ENCODE data around the gene ST7L. TPM values are rescaled to one million over a fixed set of nuclear protein-coding genes. Genes with fewer than 3 reads are reported as not detected.

ST7L gene
- total RNA-seq, 1 donor from 2014 or later, result 14.8 TPM

GRCh38 chr1:112589766-112590165, 29.2 kb downstream of the ST7L start:
- DNase-seq (ENCODE audit: low read depth), result no peak
- no peak overlapping the region for H3K27ac Mint-ChIP-seq (ENCODE audit: unreplicated experiment)
- TF ChIP-seq CTCF (IDR thresholded peaks at IDR 0.05; ENCODE audit: insufficient read depth, low read depth, low read length), result no peak
- no peak for TF ChIP-seq EZH2 (IDR thresholded peaks at IDR 0.05; ENCODE audit: insufficient read depth, low read length)
- no peak overlapping the region for H3K4me3 Mint-ChIP-seq (ENCODE audit: unreplicated experiment)
- H3K27me3 Mint-ChIP-seq (ENCODE audit: low read depth, unreplicated experiment), result no peaks in the 10 kb centered on the region
- no peak for FAIRE-seq
- H3K36me3 Mint-ChIP-seq (ENCODE audit: low read depth, unreplicated experiment), result peaks cover 20% of the 10 kb centered on the region
- no peak overlapping the region for H2AFZ ChIP-seq (ENCODE audit: low read depth, low read length)
- H3K9me3 ChIP-seq (ENCODE audit: insufficient read depth, low read depth, low read length), result no peaks in the 10 kb centered on the region
- H3K9ac ChIP-seq (ENCODE audit: low read length), result no peak overlapping the region
- H3K79me2 ChIP-seq (ENCODE audit: insufficient read depth, low read length), result no peaks in the 10 kb centered on the region
- no peaks in the 10 kb centered on the region for H4K20me1 ChIP-seq (ENCODE audit: insufficient read depth, low read length)
- no peak overlapping the region for H3K27ac ChIP-seq (ENCODE audit: low read depth, low read length)
- peaks cover 3% of the 10 kb centered on the region for H3K4me1 Mint-ChIP-seq (ENCODE audit: low read depth, unreplicated experiment)
- H3K36me3 ChIP-seq (ENCODE audit: insufficient read depth, low read length), result peaks cover 4% of the 10 kb centered on the region
- no peak overlapping the region for H3K4me2 ChIP-seq (ENCODE audit: low read length)
- no peaks in the 10 kb centered on the region for H3K4me1 ChIP-seq (ENCODE audit: insufficient read depth, low read length)
- H3K27me3 ChIP-seq (ENCODE audit: insufficient read depth, low read length), result no peaks in the 10 kb centered on the region
- peaks cover 5% of the 10 kb centered on the region for H3K9me3 Mint-ChIP-seq (ENCODE audit: unreplicated experiment)
- H3K4me3 ChIP-seq (ENCODE audit: insufficient read depth, low read depth, low read length), result no peak overlapping the region

GRCh38 chr1:112583366-112583765, 35.6 kb downstream of the ST7L start:
- Histone ChIP-seq H3K79me2 (ENCODE audit: insufficient read depth, low read length) (no peaks in the 10 kb centered on the region), H3K27me3 (ENCODE audit: insufficient read depth, low read length) (no peaks in the 10 kb centered on the region), H3K9me3 (ENCODE audit: insufficient read depth, low read depth, low read length) (no peaks in the 10 kb centered on the region), H3K27ac (ENCODE audit: low read depth, low read length) (no peak overlapping the region), H3K36me3 (ENCODE audit: insufficient read depth, low read length) (peaks cover 4% of the 10 kb centered on the region), H3K4me2 (ENCODE audit: low read length) (no peak overlapping the region), H3K4me1 (ENCODE audit: insufficient read depth, low read length) (no peaks in the 10 kb centered on the region), H2AFZ (ENCODE audit: low read depth, low read length) (no peak overlapping the region), H4K20me1 (ENCODE audit: insufficient read depth, low read length) (no peaks in the 10 kb centered on the region), H3K9ac (ENCODE audit: low read length) (no peak overlapping the region), H3K4me3 (ENCODE audit: insufficient read depth, low read depth, low read length) (no peak overlapping the region)
- Mint-ChIP-seq H3K27me3 (ENCODE audit: low read depth, unreplicated experiment) (no peaks in the 10 kb centered on the region), H3K4me1 (ENCODE audit: low read depth, unreplicated experiment) (no peaks in the 10 kb centered on the region), H3K27ac (ENCODE audit: unreplicated experiment) (no peak overlapping the region), H3K36me3 (ENCODE audit: low read depth, unreplicated experiment) (peaks cover 11% of the 10 kb centered on the region), H3K9me3 (ENCODE audit: unreplicated experiment) (no peaks in the 10 kb centered on the region), H3K4me3 (ENCODE audit: unreplicated experiment) (no peak overlapping the region)
- TF ChIP-seq CTCF (IDR thresholded peaks at IDR 0.05; ENCODE audit: insufficient read depth, low read depth, low read length) (no peak), EZH2 (IDR thresholded peaks at IDR 0.05; ENCODE audit: insufficient read depth, low read length) (no peak)
- FAIRE-seq, result peak; percentile 60
- DNase-seq (ENCODE audit: low read depth), result no peak

GRCh38 chr1:112581586-112582192, 37.3 kb downstream of the ST7L start:
- Mint-ChIP-seq H3K27me3 (ENCODE audit: low read depth, unreplicated experiment) (no peaks in the 10 kb centered on the region), H3K9me3 (ENCODE audit: unreplicated experiment) (no peaks in the 10 kb centered on the region), H3K4me1 (ENCODE audit: low read depth, unreplicated experiment) (no peaks in the 10 kb centered on the region), H3K27ac (ENCODE audit: unreplicated experiment) (no peak overlapping the region), H3K36me3 (ENCODE audit: low read depth, unreplicated experiment) (peaks cover 12% of the 10 kb centered on the region), H3K4me3 (ENCODE audit: unreplicated experiment) (no peak overlapping the region)
- H2AFZ ChIP-seq (ENCODE audit: low read depth, low read length), result no peak overlapping the region
- no peaks in the 10 kb centered on the region for H4K20me1 ChIP-seq (ENCODE audit: insufficient read depth, low read length)
- no peak for FAIRE-seq
- peaks cover 11% of the 10 kb centered on the region for H3K36me3 ChIP-seq (ENCODE audit: insufficient read depth, low read length)
- no peaks in the 10 kb centered on the region for H3K4me1 ChIP-seq (ENCODE audit: insufficient read depth, low read length)
- DNase-seq (ENCODE audit: low read depth), result no peak
- H3K9me3 ChIP-seq (ENCODE audit: insufficient read depth, low read depth, low read length), result no peaks in the 10 kb centered on the region
- no peak overlapping the region for H3K27ac ChIP-seq (ENCODE audit: low read depth, low read length)
- no peaks in the 10 kb centered on the region for H3K79me2 ChIP-seq (ENCODE audit: insufficient read depth, low read length)
- H3K9ac ChIP-seq (ENCODE audit: low read length), result no peak overlapping the region
- TF ChIP-seq CTCF (IDR thresholded peaks at IDR 0.05; ENCODE audit: insufficient read depth, low read depth, low read length), result no peak
- no peak for TF ChIP-seq EZH2 (IDR thresholded peaks at IDR 0.05; ENCODE audit: insufficient read depth, low read length)
- H3K4me3 ChIP-seq (ENCODE audit: insufficient read depth, low read depth, low read length), result no peak overlapping the region
- no peak overlapping the region for H3K4me2 ChIP-seq (ENCODE audit: low read length)
- no peaks in the 10 kb centered on the region for H3K27me3 ChIP-seq (ENCODE audit: insufficient read depth, low read length)

Data from astrocyte (in vitro differentiated cells and primary cell).